B cell (primary cell): ENCODE results near the gene CTNNBL1. TPM values are rescaled to one million over a fixed set of nuclear protein-coding genes. Genes with fewer than 3 reads are reported as not detected.
"Not testable (repeated sequence)": the region's sequence is repeated elsewhere in the genome, so short reads cannot be mapped to it uniquely, and the experiment has no call there.

Experiments
- ATAC-seq: fragments of 200-7000 bp; cut with Tn5 transposase; one replicate; pipeline ENCODE4 v1.10.0; 2021; ENCODE audit warnings: low read depth, mild to moderate bottlenecking, moderate number of reproducible peaks, moderate library complexity
- CTCF ChIA-PET: fragments of 350-600 bp; sonication (Branson Sonifier 250); formaldehyde crosslinking; loops from one replicate; lab custom pipeline; 2021; ENCODE audit warnings: antibody characterized with exemption, inconsistent platforms; lab: Charles Lee
- POLR2A ChIA-PET: fragments of 350-600 bp; sonication (Branson Sonifier 250); formaldehyde crosslinking; loops from one replicate; lab custom pipeline; 2021; ENCODE audit warnings: antibody characterized with exemption; lab: Charles Lee
- DNase-seq: peaks from one replicate; pipeline ENCODE4 v3.0.0; 2013
- H2AFZ ChIP-seq: 2 replicates; pipeline ENCODE4 v1.6.1; 2012; ENCODE audit warnings: mild to moderate bottlenecking, low read depth, low read length; ENCODE audit not compliant: insufficient read depth, poor library complexity, severe bottlenecking
- H3K27ac ChIP-seq, 2 donors: 1 replicate in 1 of 2; 2 replicates in 1 of 2; pipeline ENCODE4 v1.5.1; 2012 to 2013; ENCODE audit warnings: low read length in 2 of 2, mild to moderate bottlenecking in 2 of 2, moderate library complexity in 1 of 2
- H3K27me3 ChIP-seq, 4 experiments: fragments of 200-600 bp in 1 of 4; sonication (generic) in 1 of 4; replicated peaks in 1 of 4; 1 replicate in 2 of 4; 2 replicates in 2 of 4; pipeline versions ENCODE4 v1.6.1 to v1.7.0; 2013 to 2016; ENCODE audit warnings: low read length in 3 of 4, mild to moderate bottlenecking in 2 of 4, mixed read lengths in 1 of 4, moderate library complexity in 1 of 4; ENCODE audit not compliant: insufficient read depth in 4 of 4, control insufficient read depth in 3 of 4; ENCODE audit errors: control extremely low read depth in 1 of 4
- H3K36me3 ChIP-seq, 2 experiments: replicated peaks in 1 of 2; 1 replicate in 1 of 2; 2 replicates in 1 of 2; pipeline versions ENCODE4 v1.6.1 to v1.7.1; 2013; ENCODE audit warnings: low read length in 1 of 2; ENCODE audit not compliant: insufficient read depth in 2 of 2, control insufficient read depth in 1 of 2; ENCODE audit errors: control extremely low read depth in 1 of 2, extremely low read depth in 1 of 2
- H3K4me1 ChIP-seq, 2 donors: fragments of 200-600 bp in 1 of 2; sonication (generic) in 1 of 2; 1 replicate in 1 of 2; 2 replicates in 1 of 2; pipeline versions ENCODE4 v1.5.1 to v1.6.1; 2013 to 2017; ENCODE audit warnings: low read length in 2 of 2; ENCODE audit not compliant: control insufficient read depth in 2 of 2, insufficient read depth in 2 of 2
- H3K4me2 ChIP-seq: replicated peaks from 2 replicates; pipeline ENCODE3; 2012; ENCODE audit warnings: mild to moderate bottlenecking, low read depth, low read length; ENCODE audit not compliant: poor library complexity, severe bottlenecking
- H3K4me3 ChIP-seq, 5 experiments: fragments of 200-600 bp in 1 of 5; sonication (generic) in 1 of 5; 1 replicate in 3 of 5; 2 replicates in 2 of 5; pipeline versions ENCODE4 v1.5.1 to v1.7.0; 2011 to 2016; ENCODE audit warnings: low read length in 4 of 5, mild to moderate bottlenecking in 4 of 5, low read depth in 2 of 5, control low read depth in 1 of 5, moderate library complexity in 1 of 5; ENCODE audit not compliant: insufficient read depth in 1 of 5; ENCODE audit errors: control extremely low read depth in 1 of 5, extremely low read depth in 1 of 5
- H3K79me2 ChIP-seq: fragments of 200-600 bp; sonication (generic); one replicate; pipeline ENCODE4 v1.6.0; 2016; ENCODE audit warnings: low read length; ENCODE audit not compliant: control insufficient read depth, insufficient read depth
- H3K9ac ChIP-seq: fragments of 200-600 bp; sonication (generic); 2 replicates; pipeline ENCODE4 v1.6.1; 2017; ENCODE audit warnings: mild to moderate bottlenecking, low read length, moderate library complexity
- H3K9me3 ChIP-seq, 3 donors: one replicate each; pipeline versions ENCODE4 v1.6.1 to v1.7.1; 2013; ENCODE audit warnings: low read length in 2 of 3; ENCODE audit not compliant: control insufficient read depth in 2 of 3, insufficient read depth in 1 of 3; ENCODE audit errors: control extremely low read depth in 1 of 3
- H4K20me1 ChIP-seq: 2 replicates; pipeline ENCODE4 v1.6.0; 2012; ENCODE audit warnings: mild to moderate bottlenecking, low read length; ENCODE audit not compliant: insufficient read depth, control insufficient read depth, poor library complexity, severe bottlenecking
- H3K27ac Mint-ChIP-seq: one replicate; pipeline ENCODE4 v1.8.0; 2021; ENCODE audit warnings: mixed read lengths
- H3K27me3 Mint-ChIP-seq: one replicate; pipeline ENCODE4 v1.8.0; 2021; ENCODE audit warnings: mixed read lengths
- H3K4me1 Mint-ChIP-seq: one replicate; pipeline ENCODE4 v1.8.0; 2021; ENCODE audit warnings: mixed read lengths
- H3K4me3 Mint-ChIP-seq: one replicate; pipeline ENCODE4 v1.8.0; 2021; ENCODE audit warnings: mixed read lengths
- H3K9me3 Mint-ChIP-seq: one replicate; pipeline ENCODE4 v1.8.0; 2022; ENCODE audit warnings: mixed read lengths; ENCODE audit not compliant: insufficient read depth
- EZH2 ChIP-seq: IDR thresholded peaks from 2 replicates; pipeline ENCODE4 v1.6.1; 2012; ENCODE audit warnings: borderline replicate concordance, low read depth, mild to moderate bottlenecking, moderate library complexity, low read length; ENCODE audit not compliant: insufficient read depth, poor library complexity, severe bottlenecking
- WGBS: methylation state at CpG from one replicate; pipeline ENCODE4 v1.1.5; 2013; ENCODE audit warnings: missing lambda C conversion rate; ENCODE audit not compliant: insufficient coverage; 5-methylcytosine and 5-hydroxymethylcytosine counted together
- intact Hi-C: fragments of 100-400 bp; cut with micrococcal nuclease; formaldehyde crosslinking; loops from one replicate; pipeline ENCODE4 v1.10.0; 2022
- polyA plus RNA-seq: library from polyadenylated mRNA; depleted of rRNA; stranded (reverse); fragments of >200 nt; gene quantifications from 2 replicates; pipeline ENCODE4 v1.2.3, GENCODE V29; 2012
- total RNA-seq, 2 donors: library from RNA; stranded (reverse); fragments of 120-200 nt in 1 of 2; gene quantifications; 1 replicate in 1 of 2; 2 replicates in 1 of 2; pipeline versions ENCODE4 v1.2.3 to v1.2.4, GENCODE V29; 2013 to 2022
- TF ChIP-seq, protein P1 (sequence below): fragments of 200-600 bp; IDR thresholded peaks from one replicate; pipeline ENCODE4 v1.8.0; 2022; ENCODE audit warnings: antibody characterized with exemption, mild to moderate bottlenecking

The CTNNBL1 gene
- total and polyA plus RNA-seq, 2 donors (not counting 1 experiment from before 2014, with no cell fraction given), result 25.3 to 64.7 TPM

DNA sequence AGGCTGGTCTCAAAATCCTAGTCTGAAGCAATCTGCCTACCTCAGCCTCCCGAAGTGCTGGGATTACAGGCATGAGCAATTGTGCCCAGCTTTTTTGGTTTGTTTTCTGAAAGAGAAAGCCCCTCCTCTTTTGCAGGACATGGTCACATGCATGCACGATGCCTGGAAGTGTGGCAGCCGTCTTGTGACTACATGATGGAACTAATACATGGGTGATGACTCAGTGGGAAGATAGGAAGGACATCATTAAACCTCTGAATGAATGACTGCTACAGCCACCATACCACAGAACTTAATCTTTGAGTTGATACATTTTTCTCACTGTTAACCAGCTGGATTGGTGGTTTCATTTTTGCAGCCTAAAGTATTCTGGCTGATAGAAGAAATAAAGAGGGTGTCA lies 13.4 kb upstream of the CTNNBL1 start:
- no peak overlapping the region for H3K4me3 Mint-ChIP-seq
- no peak overlapping the region for H3K27ac Mint-ChIP-seq
- no peaks in the 10 kb centered on the region for H3K4me1 Mint-ChIP-seq
- 93% methylated on average over 1 of the region's 3 CpGs for WGBS
- CTCF ChIA-PET, result no interaction called here
- H3K4me2 ChIP-seq, result no peak overlapping the region
- no peaks in the 10 kb centered on the region for H3K36me3 ChIP-seq
- no peaks in the 10 kb centered on the region for H3K4me1 ChIP-seq
- no peak overlapping the region for H3K4me3 ChIP-seq
- POLR2A ChIA-PET, result no interaction called here
- no peak overlapping the region for H2AFZ ChIP-seq
- intact Hi-C loops, result no loop called here
- H3K9ac ChIP-seq, result no peak overlapping the region
- no peaks in the 10 kb centered on the region for H3K9me3 ChIP-seq
- no peaks in the 10 kb centered on the region for H3K9me3 Mint-ChIP-seq
- peaks cover 0 to 7% (median 1%) of the 10 kb centered on the region in 4 experiments for H3K27me3 ChIP-seq
- H3K27me3 Mint-ChIP-seq, result peaks cover 38% of the 10 kb centered on the region
- no peak for ATAC-seq
- no peak for DNase-seq
- TF ChIP-seq EZH2, result no peak
- TF ChIP-seq, protein P1, sequence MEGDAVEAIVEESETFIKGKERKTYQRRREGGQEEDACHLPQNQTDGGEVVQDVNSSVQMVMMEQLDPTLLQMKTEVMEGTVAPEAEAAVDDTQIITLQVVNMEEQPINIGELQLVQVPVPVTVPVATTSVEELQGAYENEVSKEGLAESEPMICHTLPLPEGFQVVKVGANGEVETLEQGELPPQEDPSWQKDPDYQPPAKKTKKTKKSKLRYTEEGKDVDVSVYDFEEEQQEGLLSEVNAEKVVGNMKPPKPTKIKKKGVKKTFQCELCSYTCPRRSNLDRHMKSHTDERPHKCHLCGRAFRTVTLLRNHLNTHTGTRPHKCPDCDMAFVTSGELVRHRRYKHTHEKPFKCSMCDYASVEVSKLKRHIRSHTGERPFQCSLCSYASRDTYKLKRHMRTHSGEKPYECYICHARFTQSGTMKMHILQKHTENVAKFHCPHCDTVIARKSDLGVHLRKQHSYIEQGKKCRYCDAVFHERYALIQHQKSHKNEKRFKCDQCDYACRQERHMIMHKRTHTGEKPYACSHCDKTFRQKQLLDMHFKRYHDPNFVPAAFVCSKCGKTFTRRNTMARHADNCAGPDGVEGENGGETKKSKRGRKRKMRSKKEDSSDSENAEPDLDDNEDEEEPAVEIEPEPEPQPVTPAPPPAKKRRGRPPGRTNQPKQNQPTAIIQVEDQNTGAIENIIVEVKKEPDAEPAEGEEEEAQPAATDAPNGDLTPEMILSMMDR, result no peak
- no peak overlapping the region for H3K27ac ChIP-seq
- H3K79me2 ChIP-seq, result no peaks in the 10 kb centered on the region
- no peaks in the 10 kb centered on the region for H4K20me1 ChIP-seq

DNA sequence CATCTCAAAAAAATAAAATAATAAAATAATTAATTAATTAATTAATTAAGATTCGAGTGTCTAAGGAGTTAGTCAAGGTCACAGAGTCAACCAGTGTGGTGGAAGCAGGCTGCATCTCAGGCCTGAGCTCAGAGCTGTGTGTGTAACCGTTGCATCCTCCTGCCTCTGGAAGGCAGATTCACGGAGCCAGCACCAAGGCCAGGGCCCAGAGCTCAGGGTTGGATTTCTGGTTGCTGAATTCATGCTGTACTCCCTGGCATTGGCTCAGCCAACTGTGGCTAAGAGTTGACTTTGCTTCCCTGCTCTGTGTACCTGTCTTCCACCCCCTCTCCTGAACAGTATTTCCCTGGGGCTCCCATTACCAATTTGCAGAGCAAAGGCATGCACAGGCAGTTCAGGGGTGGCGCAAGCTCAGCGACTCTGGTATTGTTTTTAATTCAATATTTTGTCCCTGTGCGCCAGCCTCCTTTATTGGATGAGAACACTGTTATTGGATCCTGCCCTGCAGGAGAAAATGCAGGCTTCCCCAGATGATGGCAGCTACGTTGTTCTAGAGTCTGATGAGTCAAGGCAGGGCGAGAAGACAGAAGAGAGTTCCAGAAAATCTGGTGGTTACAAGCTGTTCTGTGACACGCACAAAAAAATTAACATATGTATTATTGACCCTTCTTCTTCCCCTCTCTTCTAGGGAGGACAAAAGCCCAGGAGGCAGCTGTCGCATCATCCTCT lies 12.3 kb upstream of the CTNNBL1 start:
- H3K27ac ChIP-seq, result no peak overlapping the region
- no peaks in the 10 kb centered on the region for H3K79me2 ChIP-seq
- CTCF ChIA-PET, result no interaction called here
- H3K27me3 ChIP-seq, result peaks cover 0 to 7% (median 1%) of the 10 kb centered on the region in 4 experiments
- no peaks in the 10 kb centered on the region for H3K4me1 ChIP-seq
- no peaks in the 10 kb centered on the region for H4K20me1 ChIP-seq
- H3K9me3 Mint-ChIP-seq, result no peaks in the 10 kb centered on the region
- no peaks in the 10 kb centered on the region for H3K36me3 ChIP-seq
- no peaks in the 10 kb centered on the region for H3K9me3 ChIP-seq
- intact Hi-C loops, result no loop called here
- H3K4me1 Mint-ChIP-seq, result no peaks in the 10 kb centered on the region
- peaks cover 36% of the 10 kb centered on the region for H3K27me3 Mint-ChIP-seq
- no peak overlapping the region for H3K27ac Mint-ChIP-seq
- no peak overlapping the region for H3K4me3 Mint-ChIP-seq
- ATAC-seq (no peak), DNase-seq (no peak)
- no peak overlapping the region for H3K9ac ChIP-seq
- POLR2A ChIA-PET, result interaction anchor here (0.6 kb wide), 1 partner anchor 20 kb away, joined by 3 read pairs; no protein-coding TSS in a partner anchor
- no peak overlapping the region for H3K4me2 ChIP-seq
- 77% methylated on average over 8 of the region's 10 CpGs for WGBS
- no peak for TF ChIP-seq EZH2
- TF ChIP-seq, protein P1, result no peak
- no peak overlapping the region for H3K4me3 ChIP-seq
- no peak overlapping the region for H2AFZ ChIP-seq

DNA sequence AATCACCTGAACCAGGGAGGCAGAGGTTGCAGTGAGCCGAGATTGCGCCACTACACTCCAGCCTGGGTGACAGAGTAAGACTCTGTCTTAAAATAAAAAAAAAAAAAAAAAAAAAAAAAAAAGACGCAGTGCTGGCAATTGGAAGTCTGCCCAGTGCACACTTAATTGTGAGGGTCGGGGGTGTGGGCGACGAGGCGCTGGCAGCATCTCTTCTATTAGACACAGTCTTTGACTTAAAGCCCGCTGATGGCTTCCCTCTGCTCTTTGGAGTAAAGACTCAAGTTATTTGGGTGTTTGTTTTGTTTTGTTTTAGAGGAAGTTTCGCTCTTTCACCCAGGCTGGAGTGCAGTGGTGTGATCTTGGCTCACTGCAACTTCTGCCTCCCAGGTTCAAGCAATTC lies 10.7 kb upstream of the CTNNBL1 start:
- H3K27ac Mint-ChIP-seq, H3K4me3 Mint-ChIP-seq, H3K9me3 Mint-ChIP-seq, intact Hi-C loops, H3K27ac ChIP-seq, POLR2A ChIA-PET, DNase-seq, H3K4me3 ChIP-seq, H3K9me3 ChIP-seq, H3K4me1 ChIP-seq, H3K4me1 Mint-ChIP-seq, H4K20me1 ChIP-seq, ATAC-seq, CTCF ChIA-PET, H3K36me3 ChIP-seq, H3K4me2 ChIP-seq, H3K9ac ChIP-seq, H2AFZ ChIP-seq, H3K79me2 ChIP-seq: not testable (repeated sequence)
- peaks cover 34% of the 10 kb centered on the region for H3K27me3 Mint-ChIP-seq
- H3K27me3 ChIP-seq, result peaks cover 0 to 12% (median 4%) of the 10 kb centered on the region in 4 experiments
- 97% methylated on average over 5 of the region's 9 CpGs for WGBS
